ENCODE measurements around the gene NKX2-8.

Gene NKX2-8

GRCh38 chr14:36582011-36582873 is at the start of gene NKX2-8:
Gene NKX2-8 (minus strand): TSS chr14:36582614. CDS start chr14:36582389, 225 bp downstream.
- FAIRE-seq: no peak

DNA sequence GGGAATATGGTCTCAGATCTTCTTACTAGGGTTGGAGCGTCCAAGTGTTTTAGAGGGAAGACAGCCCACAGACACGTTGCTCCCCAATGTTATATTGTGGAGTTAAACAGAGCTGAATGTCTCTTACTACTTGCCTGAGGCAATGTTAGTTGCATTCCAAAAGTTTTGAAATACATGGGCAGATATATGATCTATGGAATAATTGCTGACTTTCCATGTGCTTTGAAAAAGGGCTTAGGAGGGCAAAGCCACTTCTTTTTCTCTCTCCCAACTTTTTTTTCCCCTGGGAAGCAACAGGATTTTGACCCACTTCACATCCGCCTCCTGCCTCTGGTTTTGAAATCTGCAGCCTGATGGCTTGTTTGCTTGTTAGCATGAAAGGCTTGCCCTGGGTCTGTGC is 45.6 kb upstream of the NKX2-8 start:
- no peak for FAIRE-seq

DNA sequence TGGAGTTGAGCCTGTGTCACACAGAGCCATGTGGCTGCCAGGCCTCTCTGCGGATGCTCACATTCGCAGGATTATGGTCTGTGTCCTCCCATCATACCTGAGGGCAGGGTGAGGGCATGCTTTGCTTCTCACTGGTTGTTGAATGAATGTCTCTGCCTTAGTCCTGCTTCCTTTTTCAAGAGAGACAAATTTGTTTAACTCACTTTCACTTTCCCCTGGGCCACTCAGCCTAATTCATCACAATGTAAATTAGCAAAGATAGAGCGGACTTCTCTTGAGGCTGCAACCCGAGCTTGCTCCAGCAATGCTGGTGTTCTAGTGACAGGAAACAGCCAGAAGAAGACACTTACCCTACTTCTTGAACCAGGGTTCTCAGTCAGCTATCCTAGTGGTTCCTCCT is 43.7 kb upstream of the NKX2-8 start:
- no peak for FAIRE-seq

GRCh38 chr14:36625436-36625835 is 43.0 kb upstream of the NKX2-8 start:
- no peak for FAIRE-seq

DNA sequence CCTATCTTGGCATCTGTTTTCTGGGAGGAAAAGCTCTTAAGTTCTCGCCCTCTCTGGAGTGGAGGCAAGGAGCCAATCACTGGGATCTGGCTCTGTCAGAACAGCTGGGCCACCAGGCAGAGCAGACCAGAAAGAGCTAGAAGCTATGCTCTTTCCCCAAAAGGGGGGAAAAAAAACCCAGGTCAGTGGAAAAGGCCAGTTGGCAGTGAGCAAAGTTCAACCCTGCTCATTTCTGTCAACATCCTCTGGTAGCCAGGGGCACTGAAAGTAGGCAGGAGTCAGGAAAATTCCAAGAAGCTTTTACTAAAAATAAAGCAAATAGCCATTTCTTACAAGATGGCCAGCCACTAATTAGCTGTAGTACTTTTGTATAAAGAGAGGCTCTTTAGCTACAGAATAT is 42.6 kb upstream of the NKX2-8 start:
- no peak for FAIRE-seq

GRCh38 chr14:36619853-36620252 is 37.4 kb upstream of the NKX2-8 start:
- no peak for FAIRE-seq

- no peak for FAIRE-seq
These were observed 36.7 kb upstream of the NKX2-8 start for GRCh38 chr14:36619131-36619530.

GRCh38 chr14:36618641-36619040 is 36.2 kb upstream of the NKX2-8 start:
- no peak for FAIRE-seq

- FAIRE-seq: no peak
These were observed 35.4 kb upstream of the NKX2-8 start for GRCh38 chr14:36617824-36618223.

DNA sequence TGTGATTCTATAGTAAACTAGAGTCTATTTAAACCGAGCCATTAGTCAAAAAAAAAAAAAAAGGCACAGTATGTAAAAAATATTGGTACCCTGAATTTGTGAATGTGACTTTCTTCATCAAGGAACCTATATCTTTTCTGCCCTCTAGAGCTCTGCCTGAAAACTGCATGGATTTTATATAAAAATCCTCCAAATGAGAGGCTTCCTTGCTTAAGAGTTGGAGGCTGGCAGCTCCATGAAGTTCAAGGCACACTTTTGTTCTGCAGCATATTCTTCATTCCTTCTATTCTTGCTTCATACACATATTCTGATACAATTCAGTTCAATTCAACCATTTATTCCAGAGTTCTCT is 23.1 kb upstream of the NKX2-8 start:
- FAIRE-seq: no peak

GRCh38 chr14:36604757-36605505 is 22.5 kb upstream of the NKX2-8 start:
- peak; percentile 99 for FAIRE-seq

DNA sequence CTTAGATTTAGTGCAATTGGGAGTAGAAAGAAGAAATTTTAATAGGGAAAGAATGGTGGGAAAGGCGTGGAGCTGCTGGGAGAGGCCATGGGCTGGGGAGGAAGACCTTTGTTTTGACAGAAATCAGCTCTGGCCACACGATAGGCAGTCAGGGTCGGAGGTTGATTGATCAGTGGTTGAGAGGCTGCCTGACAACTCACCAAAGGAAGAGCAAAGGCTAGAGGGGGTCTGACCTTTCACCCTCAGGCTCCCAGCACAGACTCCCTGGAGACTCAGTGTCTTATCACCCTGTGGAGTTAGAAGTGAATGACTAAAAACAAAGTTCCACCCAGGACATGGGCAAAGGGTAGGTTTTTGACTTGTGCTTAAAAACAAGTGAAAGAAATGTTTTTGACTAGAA is 18.0 kb upstream of the NKX2-8 start:
- no peak for FAIRE-seq

- FAIRE-seq: no peak
These were observed 9.1 kb upstream of the NKX2-8 start for GRCh38 chr14:36591482-36591881.

GRCh38 chr14:36588788-36589187 is 6.4 kb upstream of the NKX2-8 start:
- FAIRE-seq: no peak

- FAIRE-seq: no peak
These were observed 5.7 kb upstream of the NKX2-8 start for GRCh38 chr14:36588119-36588518.

DNA sequence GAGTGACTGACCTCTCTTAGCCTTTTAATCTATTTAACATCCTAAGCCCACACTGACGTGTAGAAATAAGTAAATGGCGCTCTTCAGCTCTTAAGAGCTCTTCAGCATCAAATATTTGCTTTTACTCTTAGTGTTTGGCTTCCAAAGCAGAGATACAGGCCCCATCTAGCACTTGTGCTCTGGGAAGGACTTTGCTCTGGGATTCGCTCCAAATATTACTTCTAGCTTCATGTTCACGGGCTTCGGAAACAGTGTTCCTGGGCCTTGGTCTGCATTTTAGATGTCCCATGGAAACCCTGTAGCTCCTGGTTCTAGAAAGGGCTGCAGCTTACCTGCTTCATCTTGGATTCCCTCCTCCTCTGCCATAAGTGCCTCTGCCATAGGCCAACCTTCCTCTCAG is 2.7 kb upstream of the NKX2-8 start:
- FAIRE-seq: no peak

DNA sequence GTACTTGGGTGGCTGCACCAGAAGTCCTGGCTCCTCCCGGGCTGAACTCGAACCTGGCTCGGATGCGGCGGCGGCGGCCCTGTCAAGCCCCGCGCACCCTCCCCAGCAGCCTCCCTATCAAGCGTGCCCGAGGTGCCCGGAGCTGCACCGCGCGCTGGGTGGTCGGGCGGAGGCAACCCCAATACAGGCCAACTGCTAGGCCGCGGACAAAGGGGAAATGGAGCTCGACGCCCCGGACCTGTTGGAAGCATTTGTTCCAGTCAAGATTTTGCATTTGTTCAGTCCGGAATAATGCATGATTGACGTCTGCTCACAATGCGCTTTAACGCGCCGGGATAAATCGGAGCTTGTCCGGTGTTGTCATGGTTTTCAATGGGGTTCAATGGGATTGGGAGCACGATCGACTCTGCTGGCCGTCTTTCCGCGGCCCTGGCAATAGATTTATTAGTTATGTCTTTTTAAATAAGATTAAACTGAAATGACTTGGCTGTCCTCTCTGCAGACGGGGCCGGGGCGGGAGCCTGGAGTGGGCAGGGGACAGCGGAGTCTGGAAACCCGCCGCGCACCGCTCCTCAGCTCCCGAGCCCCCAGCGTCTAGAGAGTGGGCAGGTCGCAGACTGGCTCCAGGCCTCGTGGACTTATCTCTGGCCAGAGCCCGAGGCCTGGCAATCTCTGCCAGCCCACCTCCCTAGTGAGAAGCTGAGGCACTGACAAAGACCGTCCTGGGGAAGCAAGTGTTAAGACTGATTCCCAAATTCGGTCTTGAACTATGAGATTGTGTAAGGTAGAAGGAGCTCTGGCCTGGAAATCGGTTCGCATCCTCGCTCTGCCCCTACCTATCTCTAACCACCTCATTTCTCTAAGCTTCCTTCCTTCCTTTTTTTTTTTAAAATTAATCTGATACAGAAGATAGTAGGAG is 1.7 kb upstream of the NKX2-8 start:
- no peak for FAIRE-seq

GRCh38 chr14:36583242-36583892 is 953 bp upstream of the NKX2-8 start:
- no peak for FAIRE-seq

- no peak for FAIRE-seq
These were observed 444 bp upstream of the NKX2-8 start for GRCh38 chr14:36582874-36583241.

DNA sequence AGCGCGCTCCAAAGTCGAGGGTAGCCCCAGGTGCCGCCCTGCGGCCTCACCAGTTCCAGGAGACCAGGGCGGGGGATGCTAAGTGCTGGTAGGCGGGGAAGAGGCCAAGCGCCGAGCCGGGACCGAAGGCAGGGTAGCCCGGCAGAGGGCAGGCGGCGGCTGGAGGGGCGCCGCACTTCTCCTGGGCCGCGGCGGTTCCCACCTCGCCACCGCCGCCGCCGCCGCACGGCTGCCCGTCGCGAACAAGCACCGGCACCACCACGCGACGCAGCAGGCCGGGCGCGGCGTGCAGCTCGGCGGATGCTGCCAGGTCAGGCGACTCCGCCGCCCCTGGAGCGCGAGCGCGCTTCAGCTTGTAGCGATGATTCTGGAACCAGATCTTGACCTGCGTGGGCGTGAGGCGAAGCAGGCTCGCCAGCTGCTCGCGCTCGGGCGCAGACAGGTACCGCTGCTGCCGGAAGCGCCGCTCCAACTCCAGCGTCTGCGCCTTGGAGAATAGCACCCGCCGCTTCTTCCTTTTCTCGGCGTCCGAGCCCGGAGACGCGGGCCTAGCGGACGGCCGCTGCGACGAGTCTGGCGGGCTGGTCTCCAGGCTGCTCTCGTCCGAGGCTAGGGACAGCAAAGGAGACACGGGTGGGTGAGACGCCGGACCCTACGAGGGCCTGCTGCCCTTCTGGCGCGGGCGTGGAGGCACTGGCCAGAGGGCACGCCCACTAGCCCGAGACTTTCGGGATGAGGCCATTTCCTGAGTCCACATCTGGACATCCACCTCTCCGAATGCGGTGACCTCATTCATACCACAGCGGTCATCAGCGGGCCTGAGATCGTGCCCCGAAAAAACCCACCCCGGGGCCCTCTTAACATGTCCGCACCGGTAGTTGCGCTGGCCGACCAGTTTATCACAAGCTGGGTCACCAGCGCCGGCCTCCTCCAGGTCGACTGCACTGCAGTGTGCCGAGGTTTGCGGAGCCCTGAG is 1.3 kb downstream of the NKX2-8 start:
- no peak for FAIRE-seq

DNA sequence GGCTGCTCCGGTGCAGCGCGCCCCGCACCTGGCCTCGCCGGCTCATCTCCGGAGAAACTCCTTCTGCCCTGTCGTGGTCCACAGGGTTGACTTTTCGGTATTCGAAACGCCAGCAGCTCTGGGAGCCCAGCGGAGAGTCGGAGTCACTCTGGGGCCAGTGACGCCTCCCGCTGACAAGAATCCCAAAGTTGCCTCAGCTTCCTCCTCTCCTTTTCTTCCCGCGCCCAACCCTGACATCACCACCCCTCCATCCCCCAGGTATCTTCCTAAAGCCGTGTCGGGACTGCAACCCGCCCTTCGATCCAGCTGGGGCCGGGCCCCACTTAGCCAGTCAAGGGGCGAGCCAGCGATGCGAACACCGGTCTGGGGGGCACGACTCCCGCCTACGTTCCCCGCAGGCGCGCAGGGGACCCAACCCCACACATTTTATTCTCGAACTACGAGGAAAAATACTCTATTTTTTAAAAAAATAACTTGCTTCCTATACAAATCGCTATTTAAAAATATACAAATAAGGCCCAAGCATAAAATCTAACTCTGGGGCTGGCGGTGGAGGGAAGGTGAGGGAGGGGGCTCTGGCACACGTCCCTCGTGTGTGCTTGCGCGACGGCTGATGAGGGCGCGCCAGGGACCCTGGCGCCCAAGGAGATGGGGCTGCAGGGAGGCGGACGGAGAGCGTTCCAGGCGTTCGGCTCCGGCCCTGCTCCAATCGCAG is 2.1 kb downstream of the NKX2-8 start:
- no peak for FAIRE-seq

Measured in islet of Langerhans (tissue), 1 donor.